Spinal cord (tissue), 10 donors: ENCODE results near the gene ALG14. TPM values are rescaled to one million over a fixed set of nuclear protein-coding genes. Genes with fewer than 3 reads are reported as not detected.

Experiments
- DNase-seq, 6 donors: peaks; one replicate each; pipeline versions ENCODE4 v3.0.0 to v3.0.0-alpha.2; 2013 to 2015; ENCODE audit warnings: low spot score in 6 of 6, low read depth in 4 of 6
- H3K27ac ChIP-seq: one replicate; pipeline ENCODE4 v1.5.1; 2013; ENCODE audit warnings: low read depth, low read length, control low read depth
- H3K27me3 ChIP-seq: one replicate; pipeline ENCODE4 v1.6.1; 2013; ENCODE audit warnings: low read length; ENCODE audit not compliant: control insufficient read depth, insufficient read depth
- H3K36me3 ChIP-seq: one replicate; pipeline ENCODE4 v1.6.1; 2013; ENCODE audit warnings: low read length; ENCODE audit not compliant: control insufficient read depth, insufficient read depth
- H3K4me1 ChIP-seq: one replicate; pipeline ENCODE4 v1.6.1; 2013; ENCODE audit warnings: low read length; ENCODE audit not compliant: control insufficient read depth, insufficient read depth
- H3K4me3 ChIP-seq: one replicate; pipeline ENCODE4 v1.5.1; 2013; ENCODE audit warnings: low read depth, low read length, control low read depth
- H3K9me3 ChIP-seq: one replicate; pipeline ENCODE4 v1.6.1; 2013; ENCODE audit warnings: low read length; ENCODE audit not compliant: control insufficient read depth, insufficient read depth
- WGBS: methylation state at CpG from one replicate; pipeline ENCODE4 v1.1.5; 2013; ENCODE audit warnings: missing lambda C conversion rate; ENCODE audit not compliant: insufficient coverage; 5-methylcytosine and 5-hydroxymethylcytosine counted together
- polyA plus RNA-seq, 2 donors: library from polyadenylated mRNA; unstranded; fragments of 120-200 nt; gene quantifications; one replicate each; pipeline ENCODE4 v1.2.1, GENCODE V29; 2013; ENCODE audit not compliant: insufficient read length in 2 of 2
- total RNA-seq, 2 donors: library from RNA; depleted of rRNA in 1 of 2; stranded (reverse); fragments of 120-200 nt in 1 of 2; fragments of >200 nt in 1 of 2; gene quantifications; one replicate each; pipeline versions ENCODE4 v1.2.3 to v1.2.4, GENCODE V29; 2013 to 2014
- donor health status: healthy.

ALG14 gene
- total and polyA plus RNA-seq, 4 donors: 4.0 to 14.4 (median 8.2) TPM

DNA sequence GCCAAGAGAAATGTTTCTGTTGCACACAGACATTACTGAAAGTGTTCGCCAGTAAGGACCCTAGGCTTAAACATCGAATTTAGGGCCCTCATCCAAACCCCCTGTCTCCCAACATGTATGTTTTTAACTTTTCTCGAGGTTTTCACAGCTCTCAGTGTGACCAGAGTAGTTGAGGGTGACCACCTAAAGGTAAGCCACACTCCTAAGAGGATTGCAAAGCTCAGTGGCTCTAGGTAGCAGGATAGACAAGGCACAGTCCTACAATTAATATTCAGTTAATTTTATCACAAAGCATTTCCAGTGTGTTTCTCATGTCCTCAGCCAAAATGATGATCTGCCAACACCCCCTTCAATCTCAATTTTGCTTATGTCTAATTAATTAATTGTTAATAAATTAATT, 695 bp upstream of the ALG14 start:
- DNase-seq: no peak

GRCh38 chr1:95072117-95072516, 634 bp downstream of the ALG14 start:
- no peak for DNase-seq
- Histone ChIP-seq H3K27me3 (no peaks in the 10 kb centered on the region), H3K9me3 (no peaks in the 10 kb centered on the region), H3K36me3 (no peaks in the 10 kb centered on the region), H3K4me3 (peak overlapping the region; percentile 97), H3K4me1 (peaks cover 4% of the 10 kb centered on the region), H3K27ac (no peak overlapping the region)
- WGBS: no CpG with 5 or more reads among the region's 7 CpGs

More for the DNA sequence above, 695 bp upstream of the ALG14 start:
- no peaks in the 10 kb centered on the region for H3K9me3 ChIP-seq
- H3K27ac ChIP-seq: peak overlapping the region; percentile 97
- no peaks in the 10 kb centered on the region for H3K36me3 ChIP-seq
- peak overlapping the region; percentile 97 for H3K4me3 ChIP-seq
- no CpG with 5 or more reads among the region's 3 CpGs for WGBS
- H3K27me3 ChIP-seq: no peaks in the 10 kb centered on the region
- H3K4me1 ChIP-seq: peaks cover 4% of the 10 kb centered on the region

GRCh38 chr1:95071539-95071938, 1.2 kb downstream of the ALG14 start:
- DNase-seq: no peak
- 87% methylated on average over 2 of the region's 2 CpGs for WGBS
- H3K9me3 ChIP-seq: no peaks in the 10 kb centered on the region
- no peak overlapping the region for H3K4me3 ChIP-seq
- H3K36me3 ChIP-seq: no peaks in the 10 kb centered on the region
- peaks cover 4% of the 10 kb centered on the region for H3K4me1 ChIP-seq
- H3K27me3 ChIP-seq: no peaks in the 10 kb centered on the region
- no peak overlapping the region for H3K27ac ChIP-seq

- H3K4me1 ChIP-seq: peaks cover 4% of the 10 kb centered on the region
- H3K9me3 ChIP-seq: no peaks in the 10 kb centered on the region
- no peak overlapping the region for H3K4me3 ChIP-seq
- H3K27ac ChIP-seq: no peak overlapping the region
- 94% methylated on average over 2 of the region's 5 CpGs for WGBS
- no peaks in the 10 kb centered on the region for H3K36me3 ChIP-seq
- H3K27me3 ChIP-seq: no peaks in the 10 kb centered on the region
- DNase-seq: no peak
Observed at GRCh38 chr1:95069710-95070093, 3.0 kb downstream of the ALG14 start.

DNA sequence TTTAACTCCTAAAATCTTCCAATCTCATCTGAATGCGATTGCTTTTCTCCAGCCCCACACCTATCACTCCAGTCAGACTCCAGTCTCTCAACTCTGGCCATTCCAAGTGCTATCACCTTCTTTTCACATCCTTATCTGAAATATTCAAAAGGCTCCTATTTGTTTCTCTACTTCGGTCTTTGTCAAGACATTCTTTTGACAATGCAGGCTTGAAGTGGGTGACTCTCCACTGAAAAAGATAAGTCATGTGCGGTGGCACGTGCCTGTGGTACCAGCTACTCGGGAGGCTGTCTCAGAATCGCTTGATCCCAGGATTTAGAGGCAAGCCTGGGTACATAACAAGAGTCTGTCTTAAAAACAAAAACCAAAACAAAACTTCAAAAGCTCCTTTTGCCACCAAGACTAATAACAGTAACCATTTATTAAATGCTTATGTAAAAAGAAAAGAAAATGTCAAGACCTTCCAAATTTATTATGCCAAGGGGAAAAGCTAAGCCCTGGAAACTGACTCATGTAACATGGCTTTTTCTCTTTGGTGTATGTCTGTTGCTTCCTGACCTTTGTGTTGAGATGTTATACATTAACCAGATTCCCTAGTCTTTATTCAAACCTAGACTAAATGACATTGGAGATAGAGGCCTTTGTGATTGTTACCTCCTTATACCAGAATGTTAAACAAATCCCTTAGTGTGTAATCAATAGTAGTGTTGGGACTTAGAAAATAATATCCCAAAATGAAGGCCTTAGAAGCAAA, 3.6 kb downstream of the ALG14 start:
- H3K9me3 ChIP-seq: no peaks in the 10 kb centered on the region
- DNase-seq: no peak
- H3K27me3 ChIP-seq: no peaks in the 10 kb centered on the region
- no peak overlapping the region for H3K27ac ChIP-seq
- WGBS: 80% methylated on average over 5 of the region's 6 CpGs
- H3K36me3 ChIP-seq: no peaks in the 10 kb centered on the region
- peaks cover 4% of the 10 kb centered on the region for H3K4me1 ChIP-seq
- H3K4me3 ChIP-seq: no peak overlapping the region

GRCh38 chr1:95067568-95067967, 5.2 kb downstream of the ALG14 start:
- no peak overlapping the region for H3K27ac ChIP-seq

DNA sequence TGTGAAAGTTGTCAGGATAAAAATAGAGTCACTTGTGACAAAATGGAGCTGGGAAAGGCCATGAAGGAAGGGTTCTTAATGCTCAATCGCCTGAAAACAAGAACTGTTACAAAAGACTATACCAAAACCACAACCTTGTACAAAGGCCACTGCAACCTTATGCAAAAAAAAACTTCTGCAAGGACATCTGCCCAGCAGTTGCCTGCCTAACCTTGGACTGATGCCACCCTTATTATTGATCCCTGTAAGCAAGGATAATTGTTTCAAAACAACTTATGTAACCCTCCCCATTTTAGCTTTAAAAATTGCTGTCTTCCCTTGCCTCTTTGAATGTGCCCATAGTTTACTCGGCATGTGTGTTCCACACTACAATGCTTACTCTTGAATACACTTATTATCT, 5.7 kb downstream of the ALG14 start:
- H3K9me3 ChIP-seq: peaks cover 2% of the 10 kb centered on the region
- H3K36me3 ChIP-seq: no peaks in the 10 kb centered on the region
- no CpG with 5 or more reads among the region's 2 CpGs for WGBS
- H3K4me1 ChIP-seq: no peaks in the 10 kb centered on the region
- H3K27ac ChIP-seq: no peak overlapping the region
- no peak overlapping the region for H3K4me3 ChIP-seq
- H3K27me3 ChIP-seq: no peaks in the 10 kb centered on the region
- no peak for DNase-seq

More at GRCh38 chr1:95067568-95067967, 5.2 kb downstream of the ALG14 start:
- H3K9me3 ChIP-seq: peaks cover 2% of the 10 kb centered on the region
- 90% methylated on average over 5 of the region's 5 CpGs for WGBS
- no peaks in the 10 kb centered on the region for H3K36me3 ChIP-seq
- H3K4me3 ChIP-seq: no peak overlapping the region
- no peaks in the 10 kb centered on the region for H3K27me3 ChIP-seq
- DNase-seq: no peak
- H3K4me1 ChIP-seq: no peaks in the 10 kb centered on the region

- H3K27me3 ChIP-seq: no peaks in the 10 kb centered on the region
- no peaks in the 10 kb centered on the region for H3K36me3 ChIP-seq
- no peak overlapping the region for H3K4me3 ChIP-seq
- H3K9me3 ChIP-seq: peaks cover 2% of the 10 kb centered on the region
- no peak for DNase-seq
- H3K4me1 ChIP-seq: no peaks in the 10 kb centered on the region
- WGBS: 100% methylated on average over 2 of the region's 3 CpGs
- no peak overlapping the region for H3K27ac ChIP-seq
Observed at GRCh38 chr1:95061445-95062006, 11.2 kb downstream of the ALG14 start.

DNA sequence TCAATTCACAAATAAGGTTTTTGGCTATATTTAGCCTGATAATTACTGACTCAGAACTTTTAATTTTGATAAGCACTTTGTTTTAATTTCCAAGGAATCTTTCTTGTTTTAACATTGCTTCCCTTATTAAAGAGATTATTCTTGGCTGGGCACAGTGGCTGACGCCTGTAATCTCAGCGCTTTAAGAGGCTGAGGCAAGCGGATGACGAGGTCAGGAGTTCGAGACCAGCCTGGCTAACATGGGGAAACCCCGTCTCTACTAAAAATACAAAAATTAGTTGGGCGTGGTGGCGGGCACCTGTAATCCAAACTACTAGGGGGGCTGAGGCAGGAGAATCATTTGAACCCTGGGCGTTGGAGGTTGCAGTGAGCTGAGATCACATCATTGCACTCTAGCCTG, 13.8 kb downstream of the ALG14 start:
- Histone ChIP-seq H3K36me3 (no peaks in the 10 kb centered on the region), H3K27me3 (no peaks in the 10 kb centered on the region), H3K27ac (no peak overlapping the region), H3K4me3 (no peak overlapping the region), H3K4me1 (no peaks in the 10 kb centered on the region), H3K9me3 (peaks cover 2% of the 10 kb centered on the region)
- no CpG with 5 or more reads among the region's 9 CpGs for WGBS
- DNase-seq: no peak

GRCh38 chr1:95057351-95057750, 15.4 kb downstream of the ALG14 start:
- Histone ChIP-seq H3K4me1 (no peaks in the 10 kb centered on the region), H3K27ac (no peak overlapping the region), H3K36me3 (no peaks in the 10 kb centered on the region), H3K4me3 (no peak overlapping the region), H3K27me3 (no peaks in the 10 kb centered on the region), H3K9me3 (no peaks in the 10 kb centered on the region)
- no CpG with 5 or more reads among the region's 6 CpGs for WGBS
- DNase-seq: no peak
